H1 (cell line): ENCODE results near the gene IRF9. TPM values are rescaled to one million over a fixed set of nuclear protein-coding genes. Genes with fewer than 3 reads are reported as not detected.

Experiments used
- CBX8 ChIP-seq: fragments of 300-800, 300-1000 bp; sonication (generic); IDR thresholded peaks from 2 replicates; pipeline ENCODE4 v1.7.1; 2016; ENCODE audit warnings: low read depth, low read length, borderline replicate concordance
- SP2 ChIP-seq: IDR thresholded peaks from 2 replicates; pipeline ENCODE4 v1.6.1; 2012; ENCODE audit warnings: mild to moderate bottlenecking, low read length, inconsistent platforms
- TAF7 ChIP-seq: optimal IDR thresholded peaks from 2 replicates; pipeline ENCODE3; 2011; ENCODE audit warnings: low read depth, mild to moderate bottlenecking, inconsistent platforms, low read length, moderate library complexity, borderline replicate concordance
- polyA plus RNA-seq, 7 experiments: library from polyadenylated mRNA; depleted of rRNA in 3 of 7; stranded (reverse) in 5 of 7; unstranded in 2 of 7; fragments of >200 nt in 5 of 7; fragments of 200-250 nt in 2 of 7; gene quantifications; 1 replicate in 5 of 7; 2 replicates in 1 of 7; 4 replicates in 1 of 7; pipeline versions ENCODE4 v1.2.1 to v1.2.3, GENCODE V29; 2011 to 2013; ENCODE audit warnings: missing spikeins in 2 of 7, mixed read lengths in 2 of 7
- total RNA-seq: library from RNA; stranded (reverse); fragmentation: NEBNext Ultra II Directional; extraction: Animal tissue kit (Norgen Biotek cat#: 25700); gene quantifications from 2 replicates; pipeline ENCODE4 v1.2.1, GENCODE V29; 2021
- TF ChIP-seq, protein P1 (sequence below), 3 experiments: IDR thresholded peaks; 1 replicate in 2 of 3; 2 replicates in 1 of 3; pipeline versions ENCODE4 v1.5.1 to v1.6.1; 2011; ENCODE audit warnings: low read length in 3 of 3, mild to moderate bottlenecking in 3 of 3, inconsistent platforms in 2 of 3, low read depth in 1 of 3, moderate library complexity in 1 of 3; ENCODE audit not compliant: insufficient read depth in 1 of 3; ENCODE audit errors: control extremely low read depth in 1 of 3

The IRF9 gene
- total and polyA plus RNA-seq, 2 of the 8 experiments (the other 6 are each of a cell fraction or from before 2014, with no cell fraction given), result 11.4 to 13.2 TPM

DNA sequence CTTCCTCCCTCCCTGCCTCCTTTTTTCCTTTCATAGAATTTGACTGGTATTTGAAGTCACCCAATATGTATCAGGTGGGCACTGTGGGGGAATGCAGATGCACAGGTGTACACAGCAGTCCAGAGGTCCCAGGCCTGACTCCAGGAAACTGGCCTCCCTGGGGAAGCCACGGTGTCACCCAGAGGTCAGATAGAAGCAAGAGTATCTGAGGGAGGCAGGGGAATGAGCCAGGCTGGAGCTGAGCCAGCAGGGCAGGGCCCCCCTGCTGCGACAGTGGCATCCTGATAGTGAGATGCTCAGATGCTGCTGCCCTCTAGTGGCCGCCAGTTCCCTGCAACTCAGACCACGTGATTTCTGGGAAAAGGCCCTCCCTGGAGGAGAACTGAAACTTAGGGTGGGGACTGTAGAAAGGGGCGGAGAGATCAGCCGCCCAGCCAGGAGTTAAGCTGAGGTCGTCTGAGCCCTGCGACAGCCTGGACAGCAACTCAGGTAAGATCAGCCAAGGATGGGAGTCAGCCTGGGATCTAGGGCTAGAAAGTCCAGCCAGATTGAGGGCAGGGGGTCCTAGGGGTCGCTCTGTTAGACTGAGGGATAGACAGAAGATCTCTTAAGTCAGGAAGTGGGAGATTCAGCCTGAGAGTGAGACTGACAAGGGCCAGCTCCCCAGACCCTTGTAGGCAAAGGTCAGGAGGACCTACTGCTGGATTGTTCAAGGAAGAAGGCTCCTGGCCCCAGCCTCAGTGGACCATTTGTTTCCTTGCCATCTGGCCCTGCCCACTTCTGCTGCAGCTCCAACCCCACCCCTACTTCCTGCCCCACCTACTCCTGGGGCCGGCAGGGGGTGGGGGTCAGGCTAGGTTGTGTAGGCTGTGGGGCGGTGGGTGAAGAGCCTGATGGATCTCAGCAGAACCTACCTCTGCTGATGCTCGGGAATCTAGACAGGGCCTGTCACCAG, at the start of gene IRF9 (continued):
- TF ChIP-seq TAF7, result peak; percentile 41
- TF ChIP-seq SP2, result no peak
- TF ChIP-seq CBX8, result no peak
- TF ChIP-seq, protein P1, sequence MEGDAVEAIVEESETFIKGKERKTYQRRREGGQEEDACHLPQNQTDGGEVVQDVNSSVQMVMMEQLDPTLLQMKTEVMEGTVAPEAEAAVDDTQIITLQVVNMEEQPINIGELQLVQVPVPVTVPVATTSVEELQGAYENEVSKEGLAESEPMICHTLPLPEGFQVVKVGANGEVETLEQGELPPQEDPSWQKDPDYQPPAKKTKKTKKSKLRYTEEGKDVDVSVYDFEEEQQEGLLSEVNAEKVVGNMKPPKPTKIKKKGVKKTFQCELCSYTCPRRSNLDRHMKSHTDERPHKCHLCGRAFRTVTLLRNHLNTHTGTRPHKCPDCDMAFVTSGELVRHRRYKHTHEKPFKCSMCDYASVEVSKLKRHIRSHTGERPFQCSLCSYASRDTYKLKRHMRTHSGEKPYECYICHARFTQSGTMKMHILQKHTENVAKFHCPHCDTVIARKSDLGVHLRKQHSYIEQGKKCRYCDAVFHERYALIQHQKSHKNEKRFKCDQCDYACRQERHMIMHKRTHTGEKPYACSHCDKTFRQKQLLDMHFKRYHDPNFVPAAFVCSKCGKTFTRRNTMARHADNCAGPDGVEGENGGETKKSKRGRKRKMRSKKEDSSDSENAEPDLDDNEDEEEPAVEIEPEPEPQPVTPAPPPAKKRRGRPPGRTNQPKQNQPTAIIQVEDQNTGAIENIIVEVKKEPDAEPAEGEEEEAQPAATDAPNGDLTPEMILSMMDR (IDR thresholded peaks at IDR 0.05; ENCODE audit: control extremely low read depth in 1 of 3, insufficient read depth in 1 of 3, low read depth in 1 of 3, low read length in 3 of 3), result peak; percentile 85 to 97 (median 95)
- TF ChIP-seq, all 59 proteins: peak for 21
